Naive thymus-derived CD8-positive, alpha-beta T cell (primary cell): ENCODE results near the gene CNGA4. TPM values are rescaled to one million over a fixed set of nuclear protein-coding genes. Genes with fewer than 3 reads are reported as not detected.

Experiments used
- ATAC-seq, 2 donors: fragments of 150-1000 bp; cut with Tn5 transposase in 1 of 2; sonication (Bioruptor Pico), chemical (Tn5 transposase) in 1 of 2; 1 replicate in 1 of 2; 2 replicates in 1 of 2; pipeline ENCODE4 v1.10.0; 2021; ENCODE audit warnings: mild to moderate bottlenecking in 2 of 2, moderate library complexity in 2 of 2
- POLR2A ChIA-PET: fragments of 350-600 bp; sonication (Branson Sonifier 250); formaldehyde crosslinking; loops from one replicate; lab custom pipeline; 2021; ENCODE audit warnings: antibody characterized with exemption; lab: Charles Lee
- DNase-seq, 10 donors: peaks; one replicate each; pipeline versions ENCODE4 v3.0.0 to v3.0.0-alpha.2; 2020 to 2022
- H3K27ac Mint-ChIP-seq, 10 donors: one replicate each; pipeline ENCODE4 v1.8.0; 2020 to 2022; ENCODE audit warnings: mild to moderate bottlenecking in 10 of 10, mixed read lengths in 10 of 10, moderate library complexity in 4 of 10, inconsistent platforms in 1 of 10
- H3K27me3 Mint-ChIP-seq, 5 donors: one replicate each; pipeline ENCODE4 v1.8.0; 2021 to 2022; ENCODE audit warnings: mixed read lengths in 5 of 5
- H3K36me3 Mint-ChIP-seq, 3 donors: one replicate each; pipeline ENCODE4 v1.8.0; 2020 to 2022; ENCODE audit warnings: mixed read lengths in 3 of 3, mild to moderate bottlenecking in 2 of 3, inconsistent platforms in 1 of 3
- H3K4me1 Mint-ChIP-seq, 4 donors: one replicate each; pipeline ENCODE4 v1.8.0; 2021 to 2022; ENCODE audit warnings: mixed read lengths in 4 of 4
- H3K4me3 Mint-ChIP-seq, 10 donors: one replicate each; pipeline ENCODE4 v1.8.0; 2020 to 2022; ENCODE audit warnings: mild to moderate bottlenecking in 10 of 10, mixed read lengths in 10 of 10, moderate library complexity in 6 of 10, inconsistent platforms in 1 of 10
- H3K9me3 Mint-ChIP-seq, 9 donors: one replicate each; pipeline ENCODE4 v1.8.0; 2020 to 2022; ENCODE audit warnings: mixed read lengths in 9 of 9, mild to moderate bottlenecking in 3 of 9, inconsistent platforms in 1 of 9, moderate library complexity in 1 of 9
- polyA plus RNA-seq, 3 donors: library from polyadenylated mRNA; unstranded; fragments of 300-500 nt; fragmentation: Illumina TruSeq; gene quantifications; one replicate each; pipeline ENCODE4 v1.2.3, GENCODE V29; 2021
- total RNA-seq, 8 experiments: library from RNA in 2 of 8; stranded (reverse) in 2 of 8; gene quantifications; one replicate each; pipeline ENCODE4 v1.2.3 and lab custom pipeline; 2021 to 2026

CNGA4 gene, protein sequence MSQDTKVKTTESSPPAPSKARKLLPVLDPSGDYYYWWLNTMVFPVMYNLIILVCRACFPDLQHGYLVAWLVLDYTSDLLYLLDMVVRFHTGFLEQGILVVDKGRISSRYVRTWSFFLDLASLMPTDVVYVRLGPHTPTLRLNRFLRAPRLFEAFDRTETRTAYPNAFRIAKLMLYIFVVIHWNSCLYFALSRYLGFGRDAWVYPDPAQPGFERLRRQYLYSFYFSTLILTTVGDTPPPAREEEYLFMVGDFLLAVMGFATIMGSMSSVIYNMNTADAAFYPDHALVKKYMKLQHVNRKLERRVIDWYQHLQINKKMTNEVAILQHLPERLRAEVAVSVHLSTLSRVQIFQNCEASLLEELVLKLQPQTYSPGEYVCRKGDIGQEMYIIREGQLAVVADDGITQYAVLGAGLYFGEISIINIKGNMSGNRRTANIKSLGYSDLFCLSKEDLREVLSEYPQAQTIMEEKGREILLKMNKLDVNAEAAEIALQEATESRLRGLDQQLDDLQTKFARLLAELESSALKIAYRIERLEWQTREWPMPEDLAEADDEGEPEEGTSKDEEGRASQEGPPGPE
- total RNA-seq (1 to 10 TPM in 1 of 2 experiments, under 1 TPM in 1; 0.70 to 1.2 TPM), polyA plus RNA-seq (under 1 TPM in 2 of 3 donors, not detected in 1; 0.13 to 0.33 TPM), total RNA-seq (lab: John Stamatoyannopoulos, UW) (0 to 1.5 (median 0.24) reads per million in 6 experiments)

DNA sequence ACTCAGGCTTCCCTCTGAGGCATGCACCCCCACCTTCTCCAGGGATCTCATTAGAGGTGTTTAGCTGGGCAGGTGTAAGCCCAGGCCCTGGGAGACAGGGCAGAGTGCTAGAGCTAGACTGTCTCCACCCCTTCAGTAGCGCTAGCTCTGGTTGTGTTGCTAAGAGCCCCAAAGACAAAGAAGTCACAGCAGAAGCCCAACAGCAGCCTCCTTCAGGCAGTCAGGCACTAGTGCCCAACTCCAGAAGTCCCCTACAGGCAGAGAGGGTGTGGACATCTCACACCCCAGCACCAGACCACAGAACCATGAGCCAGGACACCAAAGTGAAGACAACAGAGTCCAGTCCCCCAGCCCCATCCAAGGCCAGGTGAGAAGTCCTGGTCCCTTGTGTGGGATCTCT is at the start of gene CNGA4:
Gene CNGA4, plus strand, starts transcription at position 188 of the 400 bp plus-strand sequence. Its CDS starts 118 bp downstream, at position 306.
- POLR2A ChIA-PET = no interaction called here
- H3K27ac Mint-ChIP-seq = no peak within 1 kb of the TSS
- ATAC-seq (no peak), DNase-seq (no peak)
- no peak within 1 kb of the TSS for H3K4me3 Mint-ChIP-seq
- peaks cover 0 to 2% (median 0%) of the 10 kb centered on the region in 3 donors for H3K36me3 Mint-ChIP-seq
- H3K4me1 Mint-ChIP-seq = peaks cover 10 to 17% (median 11%) of the 10 kb centered on the region in 4 donors
- H3K27me3 Mint-ChIP-seq = peaks cover 6 to 21% (median 15%) of the 10 kb centered on the region in 5 donors
- no peaks in the 10 kb centered on the region for H3K9me3 Mint-ChIP-seq

DNA sequence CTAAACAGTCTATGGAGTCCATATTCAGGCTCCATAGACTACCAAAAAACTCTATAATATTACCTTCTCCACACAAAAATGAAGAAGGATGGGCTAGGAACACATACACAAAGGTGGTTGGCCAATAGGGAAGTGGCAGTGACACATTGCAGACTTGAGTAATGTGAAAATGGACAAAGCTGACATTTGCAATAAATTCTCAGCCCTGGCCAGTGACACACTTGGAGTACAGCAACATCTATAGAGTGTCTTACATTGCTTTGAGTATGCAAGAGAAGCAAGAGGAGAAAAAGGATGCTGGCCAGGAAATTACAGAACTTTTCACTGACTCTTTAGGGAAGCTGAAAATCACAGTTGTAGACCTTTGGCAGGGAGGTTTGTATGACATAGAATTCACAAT is 47.1 kb upstream of the CNGA4 start:
- Mint-ChIP-seq H3K4me1 (peaks cover 0 to 8% (median 5%) of the 10 kb centered on the region in 4 donors), H3K27ac (no peak overlapping the region), H3K9me3 (peaks cover 0 to 3% (median 0%) of the 10 kb centered on the region in 9 donors), H3K4me3 (no peak overlapping the region), H3K27me3 (no peaks in the 10 kb centered on the region), H3K36me3 (no peaks in the 10 kb centered on the region)
- ATAC-seq (no peak), DNase-seq (no peak)
- POLR2A ChIA-PET = no interaction called here

DNA sequence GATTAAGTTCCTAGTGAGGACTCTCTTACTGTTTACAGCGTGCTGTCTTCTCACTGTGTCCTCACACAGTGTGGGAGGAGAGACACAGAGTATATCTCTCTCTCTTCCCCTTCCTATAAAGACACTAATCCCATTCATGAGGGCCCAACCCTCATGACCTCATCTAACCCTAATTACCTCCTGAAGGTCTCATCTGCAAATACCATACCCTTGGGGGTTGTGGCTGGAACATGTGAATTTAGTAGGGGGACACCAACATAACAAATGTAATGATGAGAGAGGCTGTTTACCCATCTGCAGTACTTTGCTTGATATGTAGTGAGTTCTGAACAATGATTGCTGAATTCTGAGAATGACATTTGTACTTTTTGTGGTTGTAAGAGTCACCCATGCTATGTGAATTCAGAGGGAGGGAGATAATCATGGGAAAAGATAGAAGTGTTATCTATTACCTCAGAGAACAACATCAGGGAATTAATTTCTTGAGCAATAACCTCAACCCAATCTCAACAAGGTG is 44.8 kb upstream of the CNGA4 start:
- peaks cover 0 to 3% (median 0%) of the 10 kb centered on the region in 9 donors for H3K9me3 Mint-ChIP-seq
- H3K4me1 Mint-ChIP-seq = peaks cover 0 to 8% (median 5%) of the 10 kb centered on the region in 4 donors
- no peak overlapping the region for H3K4me3 Mint-ChIP-seq
- no peak overlapping the region for H3K27ac Mint-ChIP-seq
- H3K27me3 Mint-ChIP-seq = peaks cover 0 to 1% (median 0%) of the 10 kb centered on the region in 5 donors
- POLR2A ChIA-PET = no interaction called here
- ATAC-seq (no peak), DNase-seq (no peak)
- H3K36me3 Mint-ChIP-seq = no peaks in the 10 kb centered on the region

DNA sequence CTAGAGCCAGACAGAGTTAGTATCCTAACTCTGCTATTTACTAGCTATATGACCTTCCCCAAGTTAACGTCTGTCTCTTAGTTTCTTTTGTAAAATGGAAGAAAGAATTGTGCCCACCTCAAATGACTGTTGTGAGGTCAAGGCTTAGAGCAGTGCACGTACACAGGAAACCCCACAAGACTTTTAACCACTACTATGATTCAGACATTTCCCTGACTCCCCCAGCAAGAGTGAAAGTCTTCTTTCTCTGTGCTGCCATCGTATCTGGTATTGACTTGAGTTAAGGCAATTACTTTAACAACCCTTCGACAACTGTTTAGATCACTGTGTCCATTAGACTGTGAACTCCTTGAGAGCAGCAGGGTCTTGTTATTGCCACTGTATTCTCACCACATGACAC is 42.5 kb upstream of the CNGA4 start:
- Mint-ChIP-seq H3K4me1 (peaks cover 0 to 20% (median 8%) of the 10 kb centered on the region in 4 donors), H3K4me3 (peak overlapping the region in 1 of 10 donors; percentile 9), H3K27ac (peak overlapping the region in 3 of 10 donors; percentile 17 to 63 (median 23)), H3K9me3 (peaks cover 0 to 2% (median 0%) of the 10 kb centered on the region in 9 donors), H3K27me3 (peaks cover 0 to 3% (median 0%) of the 10 kb centered on the region in 5 donors), H3K36me3 (no peaks in the 10 kb centered on the region)
- no peak for ATAC-seq
- DNase-seq = no peak
- POLR2A ChIA-PET = no interaction called here

DNA sequence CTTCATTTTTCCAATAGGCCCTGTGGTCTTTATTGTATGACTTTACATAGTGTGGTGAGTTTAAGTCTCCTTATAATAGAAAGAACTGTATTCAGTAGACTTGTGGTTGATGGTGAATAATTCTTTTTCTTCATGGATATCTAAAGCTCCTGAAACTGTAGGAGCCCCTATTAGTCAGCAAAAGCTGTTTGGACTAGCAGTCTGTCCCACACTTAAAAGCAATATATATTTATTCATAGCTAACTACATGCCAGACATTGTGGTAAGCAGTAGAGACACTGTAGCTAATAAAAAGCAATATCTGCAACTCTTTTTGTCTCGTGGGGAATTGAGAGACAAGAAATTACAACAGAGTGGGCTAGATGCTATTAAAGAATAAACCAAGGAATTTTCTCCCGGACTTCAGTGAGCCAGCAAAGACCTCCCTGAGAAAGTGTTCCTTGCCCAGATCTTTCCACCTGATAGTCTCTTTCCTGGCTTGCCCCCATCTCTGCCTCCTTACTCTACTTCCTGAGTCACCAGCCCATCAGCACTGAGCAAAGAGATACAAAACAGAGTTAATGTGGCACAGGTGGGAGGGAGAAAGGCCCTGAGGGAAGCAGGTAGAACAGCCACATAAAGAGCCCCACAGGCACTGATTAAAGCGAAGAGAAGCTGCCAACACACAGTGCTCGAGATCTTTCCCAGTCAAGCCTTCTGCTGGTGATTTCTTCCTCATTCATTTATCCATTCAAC is 41.3 kb upstream of the CNGA4 start:
- Mint-ChIP-seq H3K4me3 (no peak overlapping the region), H3K9me3 (no peaks in the 10 kb centered on the region), H3K27ac (peak overlapping the region in 1 of 10 donors; percentile 6), H3K36me3 (peaks cover 0 to 2% (median 0%) of the 10 kb centered on the region in 3 donors), H3K4me1 (peaks cover 0 to 27% (median 11%) of the 10 kb centered on the region in 4 donors), H3K27me3 (peaks cover 0 to 3% (median 0%) of the 10 kb centered on the region in 5 donors)
- POLR2A ChIA-PET = no interaction called here
- no peak for ATAC-seq
- DNase-seq = no peak

DNA sequence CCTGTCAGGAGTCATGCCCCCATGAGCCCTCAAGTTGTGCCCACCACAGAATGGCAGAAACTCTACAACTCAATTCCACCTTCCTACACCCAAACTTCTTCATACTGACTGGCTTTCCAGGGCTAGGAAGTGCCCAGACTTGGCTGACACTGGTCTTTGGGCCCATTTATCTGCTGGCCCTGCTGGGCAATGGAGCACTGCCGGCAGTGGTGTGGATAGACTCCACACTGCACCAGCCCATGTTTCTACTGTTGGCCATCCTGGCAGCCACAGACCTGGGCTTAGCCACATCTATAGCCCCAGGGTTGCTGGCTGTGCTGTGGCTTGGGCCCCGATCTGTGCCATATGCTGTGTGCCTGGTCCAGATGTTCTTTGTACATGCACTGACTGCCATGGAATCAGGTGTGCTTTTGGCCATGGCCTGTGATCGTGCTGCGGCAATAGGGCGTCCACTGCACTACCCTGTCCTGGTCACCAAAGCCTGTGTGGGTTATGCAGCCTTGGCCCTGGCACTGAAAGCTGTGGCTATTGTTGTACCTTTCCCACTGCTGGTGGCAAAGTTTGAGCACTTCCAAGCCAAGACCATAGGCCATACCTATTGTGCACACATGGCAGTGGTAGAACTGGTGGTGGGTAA is 39.6 kb upstream of the CNGA4 start, which contains the start of gene OR52W1:
Gene OR52W1, plus strand, starts transcription at position 51 of the 637 bp plus-strand sequence. Its CDS starts 0 bp downstream, at position 51.
- Mint-ChIP-seq H3K27ac (peak within 1 kb of the TSS in 1 of 10 donors; percentile 6), H3K36me3 (peaks cover 0 to 2% (median 2%) of the 10 kb centered on the region in 3 donors), H3K9me3 (no peaks in the 10 kb centered on the region), H3K4me1 (peaks cover 12 to 43% (median 22%) of the 10 kb centered on the region in 4 donors), H3K27me3 (peaks cover 0 to 3% (median 0%) of the 10 kb centered on the region in 5 donors), H3K4me3 (no peak within 1 kb of the TSS)
- POLR2A ChIA-PET = no interaction called here
- no peak for DNase-seq
- no peak for ATAC-seq

DNA sequence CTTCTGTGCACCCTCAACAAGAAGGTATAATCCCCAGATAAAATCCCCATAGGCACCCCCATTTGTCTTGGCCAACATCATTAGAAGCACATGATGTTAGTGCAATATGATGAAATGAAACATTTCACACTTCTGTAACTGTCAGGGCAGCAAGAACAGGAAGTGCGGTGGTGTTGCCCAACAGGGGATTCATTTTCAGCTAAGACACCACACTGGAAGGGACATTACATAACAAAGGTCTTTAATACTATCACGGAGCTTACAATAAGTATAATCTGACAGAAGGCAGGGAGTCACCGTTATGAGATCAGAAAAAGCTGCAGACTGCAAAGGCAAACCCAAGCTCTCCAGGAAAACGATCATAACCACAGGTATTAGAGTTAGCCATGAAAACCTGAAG is 37.9 kb upstream of the CNGA4 start:
- H3K4me1 Mint-ChIP-seq = peaks cover 15 to 53% (median 33%) of the 10 kb centered on the region in 4 donors
- peaks cover 0 to 10% (median 8%) of the 10 kb centered on the region in 3 donors for H3K36me3 Mint-ChIP-seq
- POLR2A ChIA-PET = no interaction called here
- peak overlapping the region in 3 of 10 donors; percentile 4 to 67 (median 52) for H3K4me3 Mint-ChIP-seq
- no peak for DNase-seq
- peak overlapping the region in 3 of 10 donors; percentile 30 to 78 (median 67) for H3K27ac Mint-ChIP-seq
- no peaks in the 10 kb centered on the region for H3K9me3 Mint-ChIP-seq
- H3K27me3 Mint-ChIP-seq = peaks cover 0 to 3% (median 0%) of the 10 kb centered on the region in 5 donors
- ATAC-seq = no peak

DNA sequence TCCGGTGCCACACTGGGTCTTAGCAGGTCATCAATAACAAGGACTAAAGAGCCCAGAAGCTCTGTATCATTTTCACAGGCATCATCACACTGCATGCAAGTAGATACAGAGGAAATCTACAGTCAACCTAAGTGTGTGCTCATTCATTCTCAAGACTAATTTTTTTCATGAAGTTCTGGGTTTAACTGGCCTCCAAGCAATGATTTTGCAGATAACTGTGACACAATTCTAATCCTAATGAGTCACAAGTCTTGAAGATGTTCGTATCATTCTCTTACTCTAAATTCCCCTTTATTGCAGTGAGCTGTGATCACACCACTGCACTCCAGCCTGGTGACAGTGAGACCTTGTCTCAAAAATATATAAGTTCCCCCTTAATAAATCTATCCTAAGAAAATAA is 37.4 kb upstream of the CNGA4 start:
- Mint-ChIP-seq H3K4me1 (peaks cover 12 to 48% (median 30%) of the 10 kb centered on the region in 4 donors), H3K9me3 (no peaks in the 10 kb centered on the region), H3K4me3 (peak overlapping the region in 2 of 10 donors; percentile 4 to 67), H3K27ac (no peak overlapping the region), H3K36me3 (peaks cover 0 to 15% (median 8%) of the 10 kb centered on the region in 3 donors), H3K27me3 (peaks cover 0 to 3% (median 0%) of the 10 kb centered on the region in 5 donors)
- DNase-seq (no peak), ATAC-seq (no peak)
- POLR2A ChIA-PET = no interaction called here

DNA sequence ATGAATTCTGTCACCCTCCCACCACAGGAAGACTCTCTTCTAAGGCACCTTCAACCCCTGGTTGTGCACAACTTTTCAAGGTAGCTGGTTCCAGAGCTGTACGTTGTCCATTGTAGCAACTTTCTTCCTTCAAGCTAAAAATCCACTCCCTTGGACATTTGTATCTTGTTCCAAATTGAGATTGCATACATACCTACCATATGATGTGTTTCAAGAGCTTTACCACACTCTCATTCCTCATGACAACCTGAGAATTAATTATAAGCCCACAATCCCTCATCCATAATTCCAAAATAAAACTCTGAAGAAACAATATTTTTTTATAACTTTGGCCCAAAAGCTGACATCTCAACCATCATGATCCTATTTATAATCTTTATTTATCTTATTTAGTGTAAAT is 36.8 kb upstream of the CNGA4 start:
- Mint-ChIP-seq H3K9me3 (no peaks in the 10 kb centered on the region), H3K27ac (no peak overlapping the region), H3K36me3 (peaks cover 0 to 20% (median 8%) of the 10 kb centered on the region in 3 donors), H3K4me1 (peaks cover 11 to 45% (median 29%) of the 10 kb centered on the region in 4 donors), H3K4me3 (peak overlapping the region in 1 of 10 donors; percentile 2), H3K27me3 (peaks cover 0 to 3% (median 0%) of the 10 kb centered on the region in 5 donors)
- POLR2A ChIA-PET = no interaction called here
- ATAC-seq = no peak
- DNase-seq = no peak

DNA sequence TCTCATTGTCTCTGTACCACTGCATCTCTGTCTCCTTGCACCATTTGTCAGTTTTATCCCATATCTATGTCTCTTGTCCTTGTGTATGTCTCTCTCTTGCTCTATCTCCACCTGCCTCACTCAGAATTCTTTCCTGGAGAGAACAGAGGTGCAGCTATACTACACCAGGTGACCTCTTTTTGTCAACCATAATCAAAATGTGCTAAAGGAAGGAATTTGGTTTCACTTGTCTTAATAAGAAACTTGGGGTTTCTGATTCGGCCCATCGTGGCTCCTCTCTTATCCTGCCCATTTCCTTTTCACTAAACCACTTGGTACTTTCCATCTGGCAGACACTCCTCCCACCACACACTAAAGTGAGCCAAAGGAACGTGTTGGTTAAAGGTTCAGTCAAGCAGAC is 35.6 kb upstream of the CNGA4 start:
- Mint-ChIP-seq H3K4me1 (peaks cover 11 to 45% (median 29%) of the 10 kb centered on the region in 4 donors), H3K27ac (peak overlapping the region in 6 of 10 donors; percentile 1 to 67 (median 10)), H3K4me3 (peak overlapping the region in 1 of 10 donors; percentile 3), H3K9me3 (no peaks in the 10 kb centered on the region), H3K27me3 (peaks cover 0 to 3% (median 0%) of the 10 kb centered on the region in 5 donors), H3K36me3 (peaks cover 0 to 24% (median 8%) of the 10 kb centered on the region in 3 donors)
- POLR2A ChIA-PET = no interaction called here
- ATAC-seq (peak in 1 of 2 donors; percentile 66), DNase-seq (no peak)

DNA sequence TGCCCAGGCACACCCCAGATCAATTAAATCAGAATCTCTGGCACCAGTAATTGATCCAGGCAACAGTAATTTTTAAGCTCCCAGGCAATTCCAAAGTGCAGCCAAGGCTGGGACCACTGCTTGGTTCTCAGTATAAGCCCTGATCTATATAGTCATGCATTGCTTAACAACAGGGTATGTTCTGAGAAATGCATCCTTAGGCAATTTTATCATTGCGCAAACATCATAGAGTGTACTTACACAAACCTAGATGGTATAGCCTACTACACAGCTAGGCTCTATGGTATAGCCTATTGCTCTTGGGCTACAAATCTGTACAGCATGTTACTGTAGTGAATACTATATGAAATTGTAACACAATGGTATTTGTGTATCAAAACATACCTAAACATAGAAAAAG is 34.2 kb upstream of the CNGA4 start:
- no peak overlapping the region for H3K27ac Mint-ChIP-seq
- peaks cover 11 to 45% (median 29%) of the 10 kb centered on the region in 4 donors for H3K4me1 Mint-ChIP-seq
- POLR2A ChIA-PET = no interaction called here
- ATAC-seq (no peak), DNase-seq (no peak)
- no peaks in the 10 kb centered on the region for H3K9me3 Mint-ChIP-seq
- no peaks in the 10 kb centered on the region for H3K27me3 Mint-ChIP-seq
- peaks cover 0 to 38% (median 12%) of the 10 kb centered on the region in 3 donors for H3K36me3 Mint-ChIP-seq
- no peak overlapping the region for H3K4me3 Mint-ChIP-seq
